HG02943 (cell line): ENCODE measurements around the gene LNX2.

ENCODE experiments used
- ATAC-seq: cut with Tn5 transposase; IDR thresholded peaks from one replicate; pipeline ENCODE4 v1.9.1; 2021; ENCODE audit warnings: mild to moderate bottlenecking, low read depth, moderate library complexity; ENCODE audit not compliant: unreplicated experiment

The LNX2 gene

GRCh38 chr13:27523346-27524073 lies 96.8 kb downstream of the LNX2 start:
- no peak for ATAC-seq

DNA sequence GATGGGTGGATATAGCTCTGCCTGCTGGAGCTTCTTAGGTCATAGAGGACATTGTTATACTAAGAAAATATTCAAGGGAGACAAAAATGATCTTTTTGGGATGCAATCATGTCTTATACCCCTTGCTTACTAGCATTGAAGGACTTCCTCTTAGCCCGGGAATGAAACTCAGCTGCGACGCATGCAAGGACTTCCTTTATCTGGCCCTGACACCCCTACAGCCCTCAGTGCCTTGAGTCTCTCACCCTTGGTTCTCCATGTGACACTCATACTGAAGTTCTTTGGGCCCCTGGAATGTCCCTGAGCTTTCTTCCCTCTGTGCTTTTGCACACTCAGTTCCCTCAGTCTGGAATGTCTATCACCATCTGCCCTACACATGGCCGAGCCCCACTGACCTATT lies 97.5 kb downstream of the LNX2 start:
- ATAC-seq: no peak

- no peak for ATAC-seq
These were observed 104.2 kb downstream of the LNX2 start for GRCh38 chr13:27516103-27516502.

DNA sequence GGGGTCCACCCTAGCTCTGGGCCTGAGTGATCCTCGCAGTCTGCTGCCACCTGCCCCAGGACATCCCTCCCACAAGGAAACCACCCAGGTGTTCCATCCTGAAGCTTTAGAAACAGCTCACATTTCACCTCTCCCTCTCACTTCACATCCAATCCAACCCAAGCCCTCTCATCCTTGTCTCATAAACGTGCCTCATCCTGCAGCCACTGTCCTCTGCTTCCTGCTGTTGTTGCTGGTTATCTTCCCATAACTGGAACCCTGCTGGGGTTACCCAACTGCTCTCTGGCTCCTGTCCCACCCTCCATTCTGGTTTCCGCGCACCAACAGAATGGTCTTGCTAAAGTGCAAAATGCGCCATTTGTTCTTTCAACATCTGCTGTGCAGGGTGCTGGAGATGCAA lies 110.2 kb downstream of the LNX2 start:
- ATAC-seq: no peak

- no peak for ATAC-seq
These were observed 111.5 kb downstream of the LNX2 start for GRCh38 chr13:27508802-27509201.

DNA sequence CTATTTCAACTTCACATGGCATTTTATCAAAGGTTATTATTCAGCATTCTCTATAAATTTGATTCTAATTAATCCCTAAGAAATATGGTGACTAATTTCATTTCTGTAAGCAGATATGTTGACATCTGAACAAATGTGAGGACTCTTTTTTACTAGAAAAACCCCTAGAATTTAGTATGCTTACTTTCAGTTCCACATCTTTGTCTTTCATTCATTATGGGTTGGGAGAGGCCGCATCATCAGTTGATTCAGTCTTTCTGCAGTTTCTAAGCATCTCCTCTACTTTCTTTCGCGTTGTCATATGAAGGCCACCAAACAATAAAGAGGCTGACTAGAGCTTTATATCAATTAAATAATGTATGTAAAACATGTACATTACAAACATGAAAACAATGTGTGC lies 114.5 kb downstream of the LNX2 start:
- ATAC-seq: no peak

GRCh38 chr13:27504868-27505194 lies 115.5 kb downstream of the LNX2 start:
- no peak for ATAC-seq

DNA sequence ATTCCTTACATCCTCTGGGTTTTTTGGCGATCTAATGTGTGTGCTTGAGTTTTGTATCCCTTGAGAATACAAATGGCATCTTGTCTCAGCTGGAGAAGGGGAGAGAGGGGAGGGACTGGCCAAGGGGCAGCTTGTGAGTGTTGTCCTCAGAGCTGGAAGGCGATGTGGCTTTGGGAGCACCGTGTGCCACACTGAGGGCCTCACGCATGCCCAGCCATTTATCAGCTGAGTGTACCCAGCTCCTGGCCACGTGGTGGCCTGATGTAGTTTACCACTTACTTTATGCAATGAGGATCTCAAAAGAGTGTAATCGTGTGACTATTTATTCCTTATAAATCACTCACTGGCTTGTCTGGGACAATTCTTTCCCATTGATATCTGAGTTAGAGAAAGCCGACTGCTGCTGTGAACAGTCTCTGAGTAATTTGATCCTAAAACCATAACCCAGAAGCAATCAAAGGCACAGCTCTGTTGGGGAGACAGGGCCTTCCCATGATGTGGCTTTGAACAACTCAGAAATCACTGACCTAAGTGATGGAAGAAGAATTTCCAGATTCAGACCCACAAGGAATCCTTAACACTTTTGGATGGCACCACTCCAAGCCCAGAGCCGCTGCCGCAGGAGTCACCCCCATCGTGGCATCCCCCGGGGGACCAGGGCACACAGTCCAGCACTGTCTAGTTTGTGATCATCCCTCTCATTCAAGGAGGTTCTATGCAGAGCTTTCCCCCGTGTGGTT lies 116.0 kb downstream of the LNX2 start:
- no peak for ATAC-seq

DNA sequence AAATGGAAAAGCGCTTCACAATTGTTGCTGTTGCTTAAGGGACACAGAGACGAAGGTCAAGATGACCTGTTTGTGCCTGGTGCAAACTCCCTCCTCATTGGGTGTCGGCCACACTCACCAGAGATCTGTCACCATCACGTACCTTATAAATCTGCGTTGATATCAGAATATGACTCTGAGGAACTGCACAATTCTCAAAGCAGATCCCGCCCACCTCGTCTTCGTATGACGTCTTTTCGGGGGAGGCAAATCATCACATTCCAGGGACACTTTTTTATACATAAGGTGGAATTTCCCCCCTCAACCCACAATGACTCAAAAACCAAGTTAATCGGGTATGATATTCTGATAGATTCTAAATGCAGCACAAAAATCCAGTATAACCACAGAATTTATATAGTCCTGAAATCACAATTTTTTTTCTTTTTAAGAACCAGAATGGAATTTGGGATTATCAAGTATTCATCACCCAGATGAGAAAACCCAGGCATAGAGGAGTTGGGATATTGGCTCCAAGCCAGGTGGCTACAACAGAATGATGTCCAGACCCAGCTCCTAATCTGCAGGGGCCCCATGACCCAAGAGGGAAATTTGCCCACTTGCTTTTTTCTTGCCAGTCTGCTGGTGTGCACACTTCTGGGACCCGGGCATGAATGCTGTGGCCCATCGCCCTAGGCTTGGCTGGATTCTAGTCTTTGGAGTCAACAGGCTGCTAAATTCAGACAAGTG lies 119.4 kb downstream of the LNX2 start:
- ATAC-seq: no peak

DNA sequence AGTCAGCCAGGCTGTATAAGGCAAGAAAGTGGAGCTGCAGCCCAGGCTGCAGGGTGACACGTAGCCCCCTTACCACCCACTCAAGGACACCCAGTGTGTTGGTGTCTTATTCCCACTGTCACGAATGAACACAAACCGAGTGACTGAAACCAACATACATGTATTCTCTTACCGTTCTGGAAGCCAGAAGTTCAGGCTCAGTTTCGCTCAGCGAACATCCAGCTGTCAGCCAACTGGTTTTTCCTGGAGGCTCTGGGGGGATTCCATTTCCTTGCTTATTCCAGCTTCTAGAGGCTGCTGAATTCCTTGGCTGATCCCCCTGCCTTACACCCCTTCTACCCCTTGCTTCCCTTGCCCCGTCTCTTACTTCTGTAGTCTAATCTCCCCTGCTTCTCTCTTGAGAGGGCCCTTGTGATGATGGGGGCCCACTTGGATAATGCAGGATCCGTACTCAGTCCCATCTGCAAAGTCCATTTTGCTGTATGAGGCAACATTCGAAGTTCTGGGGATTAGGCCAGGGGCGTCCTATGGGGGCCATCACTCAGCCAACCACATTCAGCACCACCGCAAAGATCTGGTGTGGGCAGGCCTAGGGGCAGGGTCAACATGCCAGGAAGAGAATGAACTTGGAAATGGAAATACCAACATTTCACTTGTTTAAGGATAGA lies 122.6 kb downstream of the LNX2 start:
- no peak for ATAC-seq

DNA sequence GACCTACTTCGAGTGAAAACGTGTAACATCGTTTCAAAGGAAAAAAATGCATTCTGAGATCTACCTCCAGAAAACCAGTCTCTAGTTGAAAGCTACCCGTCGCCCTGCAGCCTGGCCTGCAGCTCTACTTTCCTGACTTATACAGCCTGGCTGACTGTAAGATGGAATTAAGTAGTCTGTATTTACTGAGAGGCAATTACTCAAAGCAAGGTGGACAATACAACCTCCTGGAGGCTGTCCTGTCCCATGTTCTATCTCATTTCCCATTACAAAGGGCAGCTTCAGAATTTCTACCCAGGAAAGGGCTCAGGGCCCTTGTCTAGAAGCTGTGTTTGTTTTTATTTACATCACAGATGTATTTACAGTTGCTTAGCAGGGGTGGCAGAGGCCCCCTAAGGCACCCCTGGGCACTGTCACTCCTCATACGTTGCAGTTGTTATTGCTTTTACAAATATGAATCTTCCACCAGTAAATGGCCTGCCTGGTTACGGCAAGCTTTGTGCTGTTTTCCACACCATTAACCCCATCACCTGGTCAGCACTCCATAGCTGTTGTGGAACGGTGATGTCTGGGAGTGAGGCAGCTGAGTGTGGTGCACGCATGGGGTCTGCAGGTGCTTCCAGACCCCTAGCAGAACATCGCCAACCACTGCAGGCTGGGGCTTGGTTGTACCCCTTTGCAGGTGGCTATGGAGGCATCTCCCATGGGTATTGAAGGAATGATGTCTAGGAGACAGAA lies 123.6 kb downstream of the LNX2 start:
- ATAC-seq: no peak

- no peak for ATAC-seq
These were observed 124.3 kb downstream of the LNX2 start for GRCh38 chr13:27496006-27496405.
